Heart left ventricle (tissue), 16 donors: ENCODE results near the gene NFIX. TPM values are rescaled to one million over a fixed set of nuclear protein-coding genes. Genes with fewer than 3 reads are reported as not detected.
"Not testable (repeated sequence)": the region's sequence is repeated elsewhere in the genome, so short reads cannot be mapped to it uniquely, and the experiment has no call there.

Source experiments
- ATAC-seq, 4 donors: fragments of 200-7000 bp; cut with Tn5 transposase; one replicate each; pipeline ENCODE4 v1.9.1; 2020 to 2022; ENCODE audit warnings: moderate library complexity in 4 of 4, mild to moderate bottlenecking in 3 of 4, moderate number of reproducible peaks in 1 of 4
- DNase-seq, 5 donors: peaks; one replicate each; pipeline ENCODE4 v3.0.0-alpha.2; 2020
- H3K27ac ChIP-seq, 12 donors: fragments of 200-600 bp; sonication (generic) in 4 of 12; one replicate each; pipeline versions ENCODE4 v1.5.0 to v1.8.0; 2016 to 2022; ENCODE audit warnings: mild to moderate bottlenecking in 2 of 12
- H3K27me3 ChIP-seq, 9 donors: fragments of 200-600 bp; sonication (generic) in 2 of 9; one replicate each; pipeline versions ENCODE4 v1.5.1 to v1.8.0; 2016 to 2022; ENCODE audit warnings: mild to moderate bottlenecking in 3 of 9
- H3K36me3 ChIP-seq, 9 donors: fragments of 200-600 bp; sonication (generic) in 2 of 9; one replicate each; pipeline versions ENCODE4 v1.5.0 to v1.8.0; 2018 to 2022; ENCODE audit warnings: mild to moderate bottlenecking in 2 of 9
- H3K4me1 ChIP-seq, 12 donors: fragments of 200-600 bp; sonication (generic) in 4 of 12; one replicate each; pipeline versions ENCODE4 v1.5.0 to v1.8.0; 2016 to 2022; ENCODE audit warnings: mild to moderate bottlenecking in 3 of 12
- H3K4me3 ChIP-seq, 12 donors: fragments of 200-600 bp; sonication (generic) in 4 of 12; one replicate each; pipeline versions ENCODE4 v1.5.0 to v1.8.0; 2017 to 2022; ENCODE audit warnings: mild to moderate bottlenecking in 9 of 12, moderate library complexity in 4 of 12
- H3K9me3 ChIP-seq, 12 donors: fragments of 200-600 bp; sonication (generic) in 4 of 12; one replicate each; pipeline versions ENCODE4 v1.5.0 to v1.8.0; 2016 to 2022; ENCODE audit warnings: mild to moderate bottlenecking in 1 of 12
- POLR2A ChIP-seq, 2 donors: fragments of 450-650 bp; IDR thresholded peaks; one replicate each; pipeline ENCODE4 v1.6.1; 2017; ENCODE audit warnings: antibody characterized with exemption in 2 of 2, mild to moderate bottlenecking in 2 of 2, moderate library complexity in 2 of 2
- WGBS, 4 donors: extraction: QIAGEN DNeasy Blood & Tissue Kit in 2 of 4; methylation state at CpG; one replicate each; pipeline versions ENCODE4 v1.1.5 to v1.1.7; 2013 to 2018; 5-methylcytosine and 5-hydroxymethylcytosine counted together
- intact Hi-C, 10 donors: fragments of 100-400 bp; cut with DNase I; formaldehyde crosslinking; loops; one replicate each; pipeline versions ENCODE4 v1.11.1 to v1.14.2; 2022
- polyA plus RNA-seq, 2 donors: library from polyadenylated mRNA; stranded (reverse); fragments of 200-250 nt; gene quantifications; one replicate each; pipeline ENCODE4 v1.2.3, GENCODE V29; 2013
- total RNA-seq, 9 donors: library from RNA; depleted of rRNA in 2 of 9; stranded (reverse); fragments of >200 nt in 2 of 9; fragmentation: NEBNext Ultra II Directional in 3 of 9; extraction: Animal tissue kit (Norgen Biotek cat#: 25700) in 3 of 9; gene quantifications; one replicate each; pipeline versions ENCODE4 v1.1.0 to v1.2.4, GENCODE V29; 2016 to 2023
- TF ChIP-seq, protein P1 (sequence below), 12 donors: fragments of 200-600 bp; sonication (generic) in 4 of 12; IDR thresholded peaks; one replicate each; pipeline versions ENCODE4 v1.5.0 to v1.8.0; 2018 to 2022; ENCODE audit warnings: antibody characterized with exemption in 12 of 12, mild to moderate bottlenecking in 5 of 12
- donor health status: ischemic (EF 13 %, LVEDD 7.1; RV severe dilation, severe dysfunction).
- donor health status: healthy with polysubstance abuse.
- donor health status: DM: no; HTN: yes; CAD: no.
- donor health status: DM: no; HTN: no; CAD: no.
- donor health status: ischemic (EF 25% LVEDD 6.9; RV normal size, moderate dysfunction).
- donor health status: ischemic (EF 25% LVEDD 5.7; RV mildly dilated, moderate dysfunction).
- donor health status: healthy.
- donor health status: DM: yes; HTN: yes; CAD: no.
- donor health status: ischemic (EF 35%, LVEDD 5.7; RV mildly dilated, moderate dysfunction).
- donor health status: nonischemic (EF 11% LVEDD 7.7; RV severe dilation, severe dysfunction).
- donor health status: DM: yes; HTN: yes; CAD: no.
- donor health status: PGD.
- donor health status: ischemic (EF 29% LVEDD 5.4; RV normal size, mild dysfunction).
- donor health status: nonischemic (EF 23%, LVEDD 6.1; RV moderate dilation, normal function).

NFIX gene
- total and polyA plus RNA-seq, 11 donors = 42.1 to 147 (median 107) TPM

DNA sequence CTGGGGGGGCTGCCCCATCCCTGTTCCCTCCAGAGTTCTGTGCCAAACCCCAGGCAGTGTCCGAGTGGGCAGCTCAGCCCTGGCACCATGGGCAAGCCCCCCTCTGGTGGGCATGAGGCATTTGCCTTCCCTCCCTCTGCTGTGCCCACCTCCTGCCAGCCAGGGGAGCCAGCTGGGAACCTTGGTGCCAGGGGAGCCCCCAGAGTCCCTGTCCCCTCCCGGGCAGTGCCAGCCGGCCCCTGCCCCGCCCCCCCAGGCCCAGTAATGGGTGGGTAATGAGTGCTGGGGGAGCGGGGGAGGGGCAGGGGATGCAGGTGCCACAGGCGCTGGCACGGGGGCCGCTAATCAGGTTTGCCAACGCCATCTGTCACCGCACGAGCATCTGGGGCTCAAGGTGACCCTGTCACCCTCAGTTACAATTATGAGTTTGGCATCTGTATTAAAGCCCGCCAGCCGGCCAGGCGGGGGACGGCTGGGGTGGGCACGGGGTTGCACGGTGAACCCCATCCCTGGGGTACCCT is 20.0 kb upstream of the NFIX start:
- 48 to 67% (median 54%) methylated on average over 1 to 17 of the region's 17 CpGs for WGBS, 4 donors

DNA sequence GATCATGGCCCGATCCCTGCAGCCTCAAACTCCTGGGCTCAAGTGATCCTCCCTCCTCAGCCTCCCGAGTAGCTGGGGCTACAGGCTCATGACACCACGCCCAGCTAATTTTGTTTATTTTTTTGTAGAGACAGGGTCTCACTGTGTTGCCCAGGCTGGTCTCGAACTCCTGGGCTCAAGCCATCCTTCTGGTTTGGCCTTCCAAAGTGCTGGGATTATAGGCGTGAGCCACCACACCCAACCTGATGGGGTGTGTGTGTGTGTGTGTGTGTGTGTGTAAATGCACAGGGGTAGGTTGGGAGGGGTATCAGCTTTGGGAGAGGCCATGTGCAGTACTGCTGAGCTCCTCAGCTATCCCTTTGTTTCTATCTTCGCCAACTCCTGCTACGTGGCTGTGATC is 19.2 kb upstream of the NFIX start:
- not testable (repeated sequence) for H3K36me3 ChIP-seq, H3K9me3 ChIP-seq, ATAC-seq, H3K27me3 ChIP-seq, H3K27ac ChIP-seq, H3K4me3 ChIP-seq, DNase-seq
- peaks cover 0 to 15% (median 4%) of the 10 kb centered on the region in 12 donors for H3K4me1 ChIP-seq
- 86 to 93% (median 88%) methylated on average over 7 of the region's 7 CpGs for WGBS, 4 donors
- intact Hi-C loops = loop anchor here in 8 of 10 donors (2.0 to 10.0 kb wide), 7 partner anchors 281 to 619 kb away; no protein-coding TSS in a partner anchor

More for the DNA sequence above, 20.0 kb upstream of the NFIX start:
- TF ChIP-seq POLR2A (IDR thresholded peaks at IDR 0.05) = no peak
- TF ChIP-seq, protein P1, sequence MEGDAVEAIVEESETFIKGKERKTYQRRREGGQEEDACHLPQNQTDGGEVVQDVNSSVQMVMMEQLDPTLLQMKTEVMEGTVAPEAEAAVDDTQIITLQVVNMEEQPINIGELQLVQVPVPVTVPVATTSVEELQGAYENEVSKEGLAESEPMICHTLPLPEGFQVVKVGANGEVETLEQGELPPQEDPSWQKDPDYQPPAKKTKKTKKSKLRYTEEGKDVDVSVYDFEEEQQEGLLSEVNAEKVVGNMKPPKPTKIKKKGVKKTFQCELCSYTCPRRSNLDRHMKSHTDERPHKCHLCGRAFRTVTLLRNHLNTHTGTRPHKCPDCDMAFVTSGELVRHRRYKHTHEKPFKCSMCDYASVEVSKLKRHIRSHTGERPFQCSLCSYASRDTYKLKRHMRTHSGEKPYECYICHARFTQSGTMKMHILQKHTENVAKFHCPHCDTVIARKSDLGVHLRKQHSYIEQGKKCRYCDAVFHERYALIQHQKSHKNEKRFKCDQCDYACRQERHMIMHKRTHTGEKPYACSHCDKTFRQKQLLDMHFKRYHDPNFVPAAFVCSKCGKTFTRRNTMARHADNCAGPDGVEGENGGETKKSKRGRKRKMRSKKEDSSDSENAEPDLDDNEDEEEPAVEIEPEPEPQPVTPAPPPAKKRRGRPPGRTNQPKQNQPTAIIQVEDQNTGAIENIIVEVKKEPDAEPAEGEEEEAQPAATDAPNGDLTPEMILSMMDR (IDR thresholded peaks at IDR 0.05) = no peak
- intact Hi-C loops = loop anchor here in 7 of 10 donors (5.0 to 10.0 kb wide), 6 partner anchors 282 to 620 kb away; no protein-coding TSS in a partner anchor
- no peaks in the 10 kb centered on the region for H3K36me3 ChIP-seq
- DNase-seq (no peak), ATAC-seq (peak in 1 of 4 donors; percentile 10)
- no peak overlapping the region for H3K4me3 ChIP-seq
- peaks cover 0 to 21% (median 4%) of the 10 kb centered on the region in 12 donors for H3K4me1 ChIP-seq
- H3K9me3 ChIP-seq = no peaks in the 10 kb centered on the region
- no peak overlapping the region for H3K27ac ChIP-seq
- H3K27me3 ChIP-seq = no peaks in the 10 kb centered on the region

DNA sequence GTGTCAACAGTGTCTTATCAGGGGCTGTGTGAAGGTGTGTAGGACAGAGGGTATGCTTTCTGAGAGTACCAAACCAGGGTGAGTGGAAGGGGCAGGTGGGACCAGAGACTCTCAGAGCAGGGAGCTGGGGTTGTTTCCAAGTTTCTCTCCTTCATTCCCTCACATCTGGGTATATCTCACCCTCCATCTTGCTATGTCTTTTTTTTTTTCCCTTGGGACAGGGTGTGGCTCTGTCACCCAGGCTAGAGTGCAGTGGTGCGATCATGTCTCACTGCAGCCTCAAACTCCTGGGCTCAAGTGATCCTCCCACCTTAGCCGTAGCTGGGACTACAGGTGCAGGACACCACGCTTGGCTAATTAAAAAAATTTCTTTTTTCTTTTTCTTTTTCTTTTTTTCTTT is 15.3 kb upstream of the NFIX start:
- H3K27me3 ChIP-seq = peaks cover 0 to 5% (median 0%) of the 10 kb centered on the region in 9 donors

DNA sequence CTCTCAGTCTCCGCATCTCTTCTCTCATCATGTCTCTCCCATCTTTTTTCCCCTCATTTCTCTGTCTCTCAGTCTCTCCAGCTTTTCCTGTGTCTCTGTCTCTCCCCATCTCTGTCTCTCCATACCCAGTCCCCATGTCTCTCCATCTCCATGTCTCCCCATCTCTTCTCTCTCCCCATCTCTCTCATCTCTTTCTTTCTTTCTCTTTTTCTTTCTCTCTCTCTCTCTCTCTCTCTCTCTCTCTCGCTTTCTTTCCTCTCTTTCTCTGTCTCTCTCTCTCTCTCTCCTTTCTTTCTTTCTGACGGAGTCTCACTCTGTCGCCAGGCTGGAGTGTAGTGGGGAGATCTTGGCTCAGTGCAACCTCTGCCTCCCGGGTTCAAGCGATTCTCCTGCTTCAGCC is 12.6 kb upstream of the NFIX start:
- TF ChIP-seq, protein P1 (IDR thresholded peaks at IDR 0.05) = no peak
- TF ChIP-seq POLR2A (IDR thresholded peaks at IDR 0.05) = no peak
- DNase-seq = no peak
- peaks cover 0 to 5% (median 0%) of the 10 kb centered on the region in 9 donors for H3K27me3 ChIP-seq
- 91 to 94% (median 92%) methylated on average over 6 of the region's 6 CpGs for whole genome bisulfite sequencing, 4 donors
- H3K36me3 ChIP-seq = no peaks in the 10 kb centered on the region
- H3K27ac ChIP-seq = no peak overlapping the region
- H3K9me3 ChIP-seq = no peaks in the 10 kb centered on the region
- intact Hi-C loops = loop anchor here in 8 of 10 donors (1.0 to 10.0 kb wide), 6 partner anchors 50 to 114 kb away; no protein-coding TSS in a partner anchor
- no peak for ATAC-seq
- peaks cover 0 to 28% (median 15%) of the 10 kb centered on the region in 12 donors for H3K4me1 ChIP-seq
- no peak overlapping the region for H3K4me3 ChIP-seq

More for the DNA sequence above, 15.3 kb upstream of the NFIX start:
- WGBS, 4 donors = 91 to 98% (median 97%) methylated on average over 3 of the region's 3 CpGs
- ATAC-seq = no peak
- no peak for DNase-seq
- intact Hi-C loops = loop anchor here in 9 of 10 donors (2.0 to 10.0 kb wide), 10 partner anchors 52 to 615 kb away; no protein-coding TSS in a partner anchor
- peaks cover 0 to 25% (median 13%) of the 10 kb centered on the region in 12 donors for H3K4me1 ChIP-seq
- no peak overlapping the region for H3K4me3 ChIP-seq
- TF ChIP-seq, protein P1 (IDR thresholded peaks at IDR 0.05) = no peak
- no peak for TF ChIP-seq POLR2A (IDR thresholded peaks at IDR 0.05)
- H3K9me3 ChIP-seq = no peaks in the 10 kb centered on the region
- H3K27ac ChIP-seq = no peak overlapping the region
- no peaks in the 10 kb centered on the region for H3K36me3 ChIP-seq
